T-helper 2 cell treated with Interferon-gamma antibody and Interleukin-4, amounts not matched to agents 5 μg/mL and 100 μg/mL, for 36 hours (primary cell): ENCODE data around the gene TRAPPC2L.
"Not testable (repeated sequence)": the region's sequence is repeated elsewhere in the genome, so short reads cannot be mapped to it uniquely, and the experiment has no call there.

Experiments
- DNase-seq: peaks from one replicate; pipeline ENCODE4 v3.0.0; 2021; ENCODE audit warnings: low spot score
- H3K27ac Mint-ChIP-seq: one replicate; pipeline ENCODE4 v1.8.0; 2021; ENCODE audit warnings: mild to moderate bottlenecking, mixed read lengths
- H3K27me3 Mint-ChIP-seq: one replicate; pipeline ENCODE4 v1.8.0; 2021; ENCODE audit warnings: low read depth, mixed read lengths
- H3K36me3 Mint-ChIP-seq: one replicate; pipeline ENCODE4 v1.8.0; 2021; ENCODE audit warnings: low read depth, mixed read lengths
- H3K4me1 Mint-ChIP-seq: one replicate; pipeline ENCODE4 v1.8.0; 2021; ENCODE audit warnings: low read depth, mixed read lengths
- H3K4me3 Mint-ChIP-seq: one replicate; pipeline ENCODE4 v1.8.0; 2022; ENCODE audit warnings: mild to moderate bottlenecking, moderate library complexity, mixed read lengths
- H3K9me3 Mint-ChIP-seq: one replicate; pipeline ENCODE4 v1.8.0; 2021; ENCODE audit warnings: mixed read lengths

TRAPPC2L gene

GRCh38 chr16:88814144-88814502, 42.8 kb upstream of the TRAPPC2L start:
- peaks cover 13% of the 10 kb centered on the region for H3K4me1 Mint-ChIP-seq
- peak overlapping the region; percentile 23 for H3K27ac Mint-ChIP-seq
- H3K27me3 Mint-ChIP-seq: no peaks in the 10 kb centered on the region
- peaks cover 11% of the 10 kb centered on the region for H3K36me3 Mint-ChIP-seq
- no peaks in the 10 kb centered on the region for H3K9me3 Mint-ChIP-seq
- H3K4me3 Mint-ChIP-seq: peak overlapping the region; percentile 19
- DNase-seq: no peak

- peaks cover 4% of the 10 kb centered on the region for H3K36me3 Mint-ChIP-seq
- DNase-seq: no peak
- H3K27ac Mint-ChIP-seq: no peak overlapping the region
- peaks cover 10% of the 10 kb centered on the region for H3K4me1 Mint-ChIP-seq
- H3K9me3 Mint-ChIP-seq: no peaks in the 10 kb centered on the region
- no peak overlapping the region for H3K4me3 Mint-ChIP-seq
- H3K27me3 Mint-ChIP-seq: no peaks in the 10 kb centered on the region
Observed at GRCh38 chr16:88815227-88815626, 41.7 kb upstream of the TRAPPC2L start.

GRCh38 chr16:88815901-88816589, 40.9 kb upstream of the TRAPPC2L start:
- DNase-seq: no peak
- no peak overlapping the region for H3K4me3 Mint-ChIP-seq

DNA sequence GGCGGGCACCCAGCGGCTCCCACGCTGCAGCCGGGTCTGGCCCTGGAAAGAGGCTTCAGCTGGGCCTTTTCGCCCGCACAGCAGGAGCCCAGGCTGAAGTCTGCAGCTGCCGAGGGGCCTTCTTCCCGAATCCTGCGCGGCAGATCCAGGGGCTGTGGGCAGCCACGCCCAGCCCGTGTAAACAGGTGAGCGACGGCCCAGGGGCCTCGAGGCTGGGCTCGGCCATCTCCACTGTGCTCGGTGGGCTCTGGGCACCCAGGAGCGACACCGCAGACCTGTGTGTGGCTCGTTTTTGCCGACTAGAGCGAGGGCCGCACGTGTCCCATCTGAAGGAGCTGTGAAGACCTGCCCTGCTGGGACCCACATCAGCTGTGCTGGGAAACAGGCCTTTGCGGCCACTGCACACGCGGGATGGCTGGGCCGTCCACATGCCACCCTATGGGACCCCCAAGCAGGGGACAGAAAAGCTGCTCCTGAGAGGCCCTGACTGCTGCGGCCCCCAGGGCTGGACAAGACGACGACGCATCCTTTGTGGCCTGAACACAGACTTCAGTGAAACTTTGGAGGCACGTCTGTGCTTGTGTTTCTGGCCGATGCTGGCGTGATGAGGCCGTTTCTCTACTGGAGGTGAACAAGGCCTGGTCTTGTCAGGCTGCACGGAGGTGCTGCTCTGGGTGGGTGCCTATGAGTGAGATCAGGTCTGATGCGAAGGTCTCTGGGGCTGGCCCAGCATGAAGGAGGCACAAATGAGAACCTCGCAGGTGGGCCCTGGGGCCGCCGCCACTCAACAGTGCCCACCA, 40.0 kb upstream of the TRAPPC2L start:
- no peak for DNase-seq
- Mint-ChIP-seq H3K9me3 (no peaks in the 10 kb centered on the region), H3K4me3 (no peak overlapping the region), H3K27me3 (no peaks in the 10 kb centered on the region), H3K27ac (no peak overlapping the region), H3K4me1 (peaks cover 8% of the 10 kb centered on the region), H3K36me3 (no peaks in the 10 kb centered on the region)

More at GRCh38 chr16:88815901-88816589, 40.9 kb upstream of the TRAPPC2L start:
- peaks cover 9% of the 10 kb centered on the region for H3K4me1 Mint-ChIP-seq
- no peaks in the 10 kb centered on the region for H3K9me3 Mint-ChIP-seq
- no peak overlapping the region for H3K27ac Mint-ChIP-seq
- no peaks in the 10 kb centered on the region for H3K27me3 Mint-ChIP-seq
- H3K36me3 Mint-ChIP-seq: no peaks in the 10 kb centered on the region

- peaks cover 3% of the 10 kb centered on the region for H3K4me1 Mint-ChIP-seq
- no peaks in the 10 kb centered on the region for H3K36me3 Mint-ChIP-seq
- H3K9me3 Mint-ChIP-seq: no peaks in the 10 kb centered on the region
- no peak overlapping the region for H3K4me3 Mint-ChIP-seq
- DNase-seq: no peak
- H3K27me3 Mint-ChIP-seq: no peaks in the 10 kb centered on the region
- no peak overlapping the region for H3K27ac Mint-ChIP-seq
Observed at GRCh38 chr16:88817785-88818574, 38.9 kb upstream of the TRAPPC2L start.

- H3K4me1 Mint-ChIP-seq: peaks cover 3% of the 10 kb centered on the region
- no peaks in the 10 kb centered on the region for H3K27me3 Mint-ChIP-seq
- H3K4me3 Mint-ChIP-seq: no peak overlapping the region
- H3K36me3 Mint-ChIP-seq: no peaks in the 10 kb centered on the region
- no peak for DNase-seq
- H3K27ac Mint-ChIP-seq: no peak overlapping the region
- H3K9me3 Mint-ChIP-seq: no peaks in the 10 kb centered on the region
Observed at GRCh38 chr16:88818575-88818874, 38.4 kb upstream of the TRAPPC2L start.

- no peak overlapping the region for H3K27ac Mint-ChIP-seq
- H3K4me1 Mint-ChIP-seq: no peaks in the 10 kb centered on the region
- H3K27me3 Mint-ChIP-seq: no peaks in the 10 kb centered on the region
- no peak for DNase-seq
- H3K9me3 Mint-ChIP-seq: no peaks in the 10 kb centered on the region
- H3K36me3 Mint-ChIP-seq: no peaks in the 10 kb centered on the region
- no peak overlapping the region for H3K4me3 Mint-ChIP-seq
Observed at GRCh38 chr16:88819126-88819525, 37.8 kb upstream of the TRAPPC2L start.

- DNase-seq: no peak
- Mint-ChIP-seq H3K4me3 (no peak overlapping the region), H3K36me3 (no peaks in the 10 kb centered on the region), H3K9me3 (no peaks in the 10 kb centered on the region), H3K4me1 (no peaks in the 10 kb centered on the region), H3K27ac (no peak overlapping the region), H3K27me3 (no peaks in the 10 kb centered on the region)
Observed at GRCh38 chr16:88820385-88821025, 36.4 kb upstream of the TRAPPC2L start.

DNA sequence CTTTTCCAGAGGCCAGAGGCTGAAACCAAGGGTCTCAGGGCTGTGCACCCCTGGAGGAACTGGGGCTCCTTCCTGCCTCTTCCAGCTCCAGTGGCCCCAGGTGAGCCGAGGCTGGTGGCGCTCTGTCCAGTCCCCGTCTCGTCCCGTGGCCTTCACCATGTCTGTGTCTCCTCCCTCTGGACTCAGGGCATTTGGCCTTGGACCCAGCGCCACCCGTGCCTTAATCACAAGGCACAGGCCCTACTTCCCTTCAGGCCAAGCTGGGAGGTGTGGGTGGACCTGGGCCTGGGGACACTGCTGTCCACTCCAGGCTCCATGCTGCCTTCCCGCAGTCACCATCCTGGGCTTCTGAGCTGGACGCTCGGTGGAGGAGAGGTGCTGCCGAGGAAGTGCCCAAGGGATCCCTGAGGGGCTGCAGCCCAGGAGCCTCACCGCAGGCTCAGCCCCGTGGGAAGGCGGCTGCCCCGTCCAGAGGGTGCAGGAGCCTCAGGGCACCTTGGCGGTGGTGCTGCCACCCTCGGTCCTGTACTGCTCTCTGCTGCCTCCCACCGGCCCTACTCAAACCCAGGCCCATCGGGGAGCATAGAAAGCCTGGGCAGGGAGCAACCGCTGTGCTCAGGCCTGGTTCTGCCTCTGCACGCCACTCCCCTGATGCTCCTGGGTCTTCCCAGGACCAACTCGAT, 35.6 kb upstream of the TRAPPC2L start:
- DNase-seq: no peak
- Mint-ChIP-seq H3K4me1 (no peaks in the 10 kb centered on the region), H3K36me3 (no peaks in the 10 kb centered on the region), H3K27me3 (no peaks in the 10 kb centered on the region), H3K27ac (no peak overlapping the region), H3K4me3 (no peak overlapping the region), H3K9me3 (no peaks in the 10 kb centered on the region)

GRCh38 chr16:88822281-88823040, 34.5 kb upstream of the TRAPPC2L start:
- Mint-ChIP-seq H3K27me3 (no peaks in the 10 kb centered on the region), H3K36me3 (no peaks in the 10 kb centered on the region), H3K4me3 (no peak overlapping the region), H3K27ac (no peak overlapping the region), H3K4me1 (no peaks in the 10 kb centered on the region), H3K9me3 (no peaks in the 10 kb centered on the region)
- DNase-seq: no peak

- not testable (repeated sequence) for DNase-seq, H3K36me3 Mint-ChIP-seq, H3K4me3 Mint-ChIP-seq, H3K27me3 Mint-ChIP-seq, H3K4me1 Mint-ChIP-seq, H3K9me3 Mint-ChIP-seq, H3K27ac Mint-ChIP-seq
Observed at GRCh38 chr16:88823646-88824045, 33.3 kb upstream of the TRAPPC2L start.

GRCh38 chr16:88824256-88825077, 32.5 kb upstream of the TRAPPC2L start:
- no peak for DNase-seq
- Mint-ChIP-seq H3K27ac (no peak overlapping the region), H3K9me3 (no peaks in the 10 kb centered on the region), H3K27me3 (no peaks in the 10 kb centered on the region), H3K36me3 (no peaks in the 10 kb centered on the region), H3K4me1 (no peaks in the 10 kb centered on the region), H3K4me3 (no peak overlapping the region)
